Ramos (cell line): ENCODE data around the gene MAD1L1.
"Not testable (repeated sequence)": the region's sequence is repeated elsewhere in the genome, so short reads cannot be mapped to it uniquely, and the experiment has no call there.

Source experiments
- in situ Hi-C: fragments of 300-500 bp; cut with MboI; formaldehyde crosslinking; loops from one replicate; pipeline ENCODE4 v1.14.3; 2022; ENCODE audit warnings: low sequenced_read_pairs; ENCODE audit not compliant: unreplicated experiment

The MAD1L1 gene

DNA sequence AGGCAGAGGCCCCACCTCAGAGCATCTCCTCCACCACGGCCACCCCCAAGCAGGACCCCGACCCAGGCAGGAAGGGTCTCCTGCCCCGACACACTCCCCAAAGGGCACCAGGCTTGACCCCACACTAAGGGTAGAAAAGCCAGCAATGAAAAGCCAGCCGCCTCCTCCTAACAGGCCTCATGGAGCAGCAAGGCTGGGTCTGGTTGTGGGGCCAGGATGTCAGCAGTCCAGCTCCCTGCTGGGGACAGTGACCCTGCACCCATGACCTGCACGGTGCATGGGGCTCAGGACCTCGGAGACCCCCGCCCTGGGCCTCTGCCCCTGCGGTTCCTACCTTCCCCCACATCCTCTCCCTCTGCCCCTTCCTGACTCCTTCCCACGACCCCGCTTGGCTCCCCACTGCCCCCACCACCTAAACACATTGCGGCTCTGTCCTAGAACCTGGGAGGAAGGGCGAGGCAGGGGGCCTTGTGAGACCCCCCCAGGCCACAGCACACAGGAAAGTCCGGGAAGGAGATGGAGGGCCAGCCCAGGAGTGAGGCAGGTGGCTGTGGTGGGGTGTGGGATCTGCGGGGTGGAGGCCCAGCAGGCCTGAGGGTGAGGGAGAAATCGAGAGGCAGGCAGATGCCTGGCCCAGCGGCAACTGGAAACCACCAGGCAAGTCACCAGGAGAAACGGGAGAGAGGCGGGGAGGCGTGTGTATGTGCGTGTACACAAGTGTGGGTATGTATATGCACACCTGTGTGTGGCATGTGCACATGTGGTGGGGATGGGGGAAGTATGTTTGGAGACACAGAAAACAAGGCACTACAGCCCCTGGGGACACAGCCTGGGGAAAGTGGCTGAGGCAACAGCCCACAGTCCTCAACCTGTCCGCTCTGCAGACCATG lies 229.9 kb downstream of the MAD1L1 start:
- in situ Hi-C loops, result no loop called here

DNA sequence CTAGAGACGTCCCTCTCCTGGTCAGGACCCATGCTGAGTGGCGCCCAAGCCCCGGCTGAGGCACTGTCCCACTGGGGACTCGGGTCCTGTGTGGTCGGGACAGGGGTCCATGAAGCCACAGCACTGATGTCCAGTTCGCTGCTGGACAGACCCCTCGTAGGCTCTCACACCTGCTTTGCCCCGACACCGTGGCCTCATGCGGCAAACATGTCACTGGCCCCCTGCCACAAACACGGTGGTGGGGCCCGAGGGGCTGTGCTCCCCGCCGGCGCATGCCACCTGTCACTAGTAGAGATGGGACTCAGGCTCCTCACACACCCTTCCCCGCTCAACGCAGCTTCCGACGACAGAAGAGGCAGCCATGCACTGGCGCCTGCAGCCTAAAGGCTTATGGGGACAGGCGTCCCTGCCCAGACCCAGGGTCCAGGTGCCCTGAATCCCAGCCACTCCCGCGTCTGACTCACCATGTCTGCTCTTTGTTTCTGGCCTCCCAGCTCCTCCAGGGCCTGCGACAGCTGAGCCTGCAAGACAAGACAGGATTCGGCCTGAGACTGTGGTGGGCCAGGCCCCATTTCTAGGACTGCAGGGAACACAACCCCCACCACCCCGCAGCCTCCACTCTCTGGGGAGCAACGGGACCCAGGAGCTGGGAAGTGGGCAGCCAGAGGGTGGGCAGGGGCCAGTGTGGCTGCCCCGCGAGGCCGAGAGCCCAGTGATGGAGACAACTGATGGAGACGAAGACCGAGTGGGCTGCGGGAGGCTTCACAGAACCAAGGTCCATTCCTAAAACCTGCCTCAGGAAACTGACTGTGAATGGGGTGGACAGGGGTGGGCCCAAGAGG lies 230.9 kb downstream of the MAD1L1 start:
- in situ Hi-C loops, result no loop called here

DNA sequence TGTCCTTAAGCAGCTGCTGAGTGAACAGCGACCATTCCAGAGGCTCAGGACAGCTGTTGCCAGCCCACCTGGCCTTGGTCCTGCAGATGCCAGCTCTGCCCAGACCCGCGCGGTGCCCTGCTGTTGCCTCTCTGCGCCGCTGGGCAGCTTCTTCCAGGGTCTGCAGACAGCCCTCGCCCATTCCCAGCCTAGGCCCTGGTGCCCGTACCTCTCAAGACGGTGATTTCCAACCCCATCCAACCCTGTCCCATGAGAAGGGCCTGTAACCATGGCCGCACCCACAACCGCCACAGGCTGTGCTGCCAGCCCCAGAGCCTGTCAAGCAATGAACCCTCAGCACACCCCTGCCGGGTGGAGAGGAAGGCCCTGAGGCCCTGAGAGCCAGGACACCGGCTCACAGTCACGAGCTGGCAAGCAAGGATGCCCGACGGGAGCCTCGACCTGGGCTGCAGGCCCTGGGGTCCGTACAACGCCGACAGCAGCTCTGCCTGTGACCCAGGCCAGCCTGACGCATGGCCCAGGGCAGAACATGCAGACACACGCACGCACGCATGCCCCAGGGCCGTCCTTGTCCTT lies 231.9 kb downstream of the MAD1L1 start:
- in situ Hi-C loops, result no loop called here

DNA sequence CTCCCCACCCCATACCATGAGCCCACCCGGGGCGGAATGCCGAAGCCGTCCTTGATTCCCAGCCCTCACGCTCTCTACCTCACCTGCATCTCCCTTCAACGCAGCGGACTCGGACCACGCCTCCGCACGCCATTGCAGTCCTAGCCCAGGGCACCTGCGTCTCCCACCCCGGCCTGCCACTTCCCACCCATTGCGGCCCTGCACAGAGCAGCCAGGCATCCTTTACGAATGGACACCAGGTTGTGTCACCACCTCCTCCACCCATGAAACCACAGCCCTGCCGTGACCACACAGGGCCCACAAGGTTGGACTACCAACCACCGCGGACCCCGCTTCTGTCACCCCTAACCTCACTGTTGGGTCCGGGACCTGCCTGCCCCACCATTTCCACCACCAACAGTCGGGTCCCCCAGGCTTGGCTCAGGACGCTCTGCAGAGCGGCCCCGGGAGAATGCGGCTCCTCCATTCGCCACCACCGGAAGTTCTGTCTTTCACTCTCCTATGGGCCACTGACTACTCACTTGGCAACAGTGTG lies 232.5 kb downstream of the MAD1L1 start:
- in situ Hi-C loops, result no loop called here

- in situ Hi-C loops, result no loop called here
Observed at GRCh38 chr7:1999278-1999984, 233.3 kb downstream of the MAD1L1 start.

GRCh38 chr7:1998146-1998545 lies 234.6 kb downstream of the MAD1L1 start:
- in situ Hi-C loops, result no loop called here

DNA sequence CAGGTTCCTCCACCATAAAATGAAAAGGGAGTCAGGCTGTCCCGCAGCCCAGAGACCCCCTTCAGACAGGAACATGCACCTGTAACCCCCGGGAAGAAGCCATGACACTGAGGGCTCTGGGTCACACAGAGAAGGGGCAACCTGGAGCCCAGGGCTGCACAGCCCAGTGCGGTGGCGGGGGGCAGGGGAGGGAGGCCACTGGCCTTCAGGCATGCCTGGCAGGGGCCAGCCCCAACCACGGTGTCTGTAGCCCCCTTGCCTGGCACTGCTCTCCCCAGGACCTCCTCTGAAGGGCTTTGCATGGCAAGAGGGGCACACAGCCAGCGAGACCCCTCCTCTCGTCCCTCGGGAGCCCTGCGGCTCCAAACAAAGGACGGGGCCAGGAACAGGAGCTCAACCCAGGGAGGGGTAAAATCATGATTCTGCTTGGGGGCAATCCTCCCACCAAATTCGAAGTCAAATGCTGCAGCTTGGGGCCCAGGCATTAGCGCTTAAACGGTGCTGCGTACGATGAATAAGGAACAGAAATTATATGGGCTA lies 235.1 kb downstream of the MAD1L1 start:
- in situ Hi-C loops, result no loop called here

- in situ Hi-C loops, result no loop called here
Observed at GRCh38 chr7:1996816-1997215, 235.9 kb downstream of the MAD1L1 start.

GRCh38 chr7:1995911-1996420 lies 236.8 kb downstream of the MAD1L1 start:
- in situ Hi-C loops, result not testable (repeated sequence)

- in situ Hi-C loops, result no loop called here
Observed at GRCh38 chr7:1995426-1995825, 237.3 kb downstream of the MAD1L1 start.

DNA sequence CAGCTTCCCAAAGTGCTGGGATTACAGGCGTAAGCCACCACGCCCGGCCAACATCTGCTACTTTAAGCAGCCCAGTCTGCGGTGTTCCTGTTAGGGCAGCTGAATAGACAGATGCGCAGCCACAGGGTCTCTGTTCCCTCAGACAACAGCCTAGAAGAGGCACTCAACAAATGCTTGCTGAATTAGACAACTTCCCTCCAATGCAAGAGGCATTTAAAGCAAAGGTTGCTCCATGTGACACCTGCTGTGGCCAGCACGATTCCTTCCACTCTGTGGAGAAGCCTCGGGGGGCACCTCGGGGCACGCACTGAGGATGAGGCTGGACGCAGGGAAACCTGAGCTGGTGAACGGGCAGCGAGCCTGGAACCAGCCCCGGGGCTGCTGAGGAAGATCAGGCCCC lies 237.8 kb downstream of the MAD1L1 start:
- in situ Hi-C loops, result no loop called here

DNA sequence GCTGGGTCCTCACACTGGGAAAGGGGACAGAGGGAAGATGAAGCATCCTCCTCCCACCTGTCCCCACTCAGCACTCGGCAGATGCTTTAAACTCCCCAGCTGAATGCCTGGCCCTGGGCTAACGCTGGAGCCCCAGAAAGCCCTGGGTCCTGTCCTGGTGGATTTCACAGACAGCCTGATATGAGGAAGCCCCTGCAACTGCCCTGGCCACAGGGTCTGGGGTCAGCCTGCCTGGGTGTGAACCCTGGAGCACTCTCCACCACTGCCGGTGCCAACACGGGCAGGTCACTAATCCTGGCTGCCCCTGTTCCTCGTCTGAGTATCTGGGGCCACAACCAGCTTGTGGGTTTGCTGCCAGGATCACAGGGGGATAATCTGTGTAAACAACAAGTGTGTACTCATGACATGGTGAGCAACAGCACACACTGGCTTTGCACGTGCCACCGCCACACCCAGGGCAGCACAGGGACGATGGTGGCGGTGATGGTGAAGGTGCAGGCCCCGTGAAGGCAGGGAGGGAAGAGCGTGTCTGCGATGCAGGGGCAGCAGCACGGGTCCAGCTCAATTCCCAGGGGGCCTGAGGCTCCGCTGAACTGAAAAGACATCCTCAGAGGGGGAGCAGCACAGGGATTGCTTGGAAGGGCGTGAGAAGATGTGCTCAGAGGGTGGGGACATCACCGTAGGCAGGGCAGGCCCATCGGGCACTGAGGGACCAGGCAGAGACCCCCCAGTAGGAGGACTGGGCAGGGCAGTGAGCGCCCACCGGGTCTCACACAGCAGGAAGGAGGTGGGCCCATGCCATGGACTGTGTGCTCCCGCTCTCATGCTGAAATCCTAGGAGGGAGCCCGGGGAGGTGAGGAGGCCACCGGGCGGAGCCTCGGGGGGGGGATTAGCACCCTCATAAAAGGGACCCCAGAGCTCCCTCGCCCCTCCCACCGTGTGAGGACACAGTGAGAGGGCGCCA lies 238.7 kb downstream of the MAD1L1 start:
- in situ Hi-C loops, result no loop called here

DNA sequence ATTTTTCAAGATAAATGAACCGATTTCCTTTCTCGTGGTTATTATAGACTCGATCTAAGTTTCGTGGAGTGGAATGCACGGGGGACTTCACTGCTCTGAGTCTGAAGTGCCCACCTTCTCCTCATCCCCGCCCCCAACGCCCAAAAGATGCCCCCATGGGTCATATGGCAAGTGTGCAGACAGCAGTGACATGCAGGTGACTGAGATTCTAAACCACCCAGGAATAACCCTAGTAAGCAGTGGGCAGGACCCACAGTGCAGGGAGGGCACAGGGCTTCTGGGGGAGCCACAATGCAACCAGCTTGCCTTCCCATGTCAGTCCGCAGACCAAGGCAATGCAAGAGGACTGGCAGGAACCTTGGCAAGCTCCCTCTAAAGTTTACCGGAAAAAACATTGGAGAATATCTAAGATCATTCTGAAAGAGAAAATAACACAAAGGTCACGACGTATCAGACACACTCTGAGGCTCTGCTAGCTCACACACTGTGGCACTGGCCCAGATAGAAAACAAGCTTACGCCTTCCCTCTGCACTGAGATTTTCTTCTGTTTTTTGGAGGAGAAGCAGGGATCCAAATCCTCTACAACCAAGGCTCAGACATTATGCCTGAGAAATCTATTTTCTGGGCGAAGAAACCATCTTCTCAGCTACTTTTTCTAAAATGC lies 239.6 kb downstream of the MAD1L1 start:
- in situ Hi-C loops, result no loop called here

- in situ Hi-C loops, result no loop called here
Observed at GRCh38 chr7:1992554-1992953, 240.2 kb downstream of the MAD1L1 start.

GRCh38 chr7:1990001-1990670 lies 242.6 kb downstream of the MAD1L1 start:
- in situ Hi-C loops, result no loop called here

- in situ Hi-C loops, result no loop called here
Observed at GRCh38 chr7:1989049-1989860, 243.5 kb downstream of the MAD1L1 start.

DNA sequence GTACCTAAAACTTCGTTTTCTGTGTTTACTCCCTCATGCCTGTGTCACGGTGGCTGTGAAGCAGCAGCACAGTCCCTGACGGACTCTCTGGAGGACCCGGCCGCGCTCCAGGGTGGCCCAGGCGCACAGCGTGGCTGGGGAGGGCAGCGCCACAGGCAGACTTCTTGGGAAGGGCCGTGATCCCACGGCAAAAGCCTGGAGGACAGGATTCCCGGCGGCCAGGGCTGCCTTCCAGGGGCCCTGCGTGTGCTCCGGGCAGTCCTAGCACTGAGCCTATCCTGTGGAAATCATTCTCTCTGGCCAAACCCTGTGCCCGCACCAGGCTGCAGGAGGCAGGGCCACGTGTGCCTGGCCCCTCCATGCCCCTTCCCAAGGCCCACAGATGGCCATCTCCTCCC lies 244.2 kb downstream of the MAD1L1 start:
- in situ Hi-C loops, result no loop called here
